Panc1 (cell line): ENCODE results near the gene MMP21. TPM values are rescaled to one million over a fixed set of nuclear protein-coding genes. Genes with fewer than 3 reads are reported as not detected.

Experiments
- ATAC-seq: fragments of 200-7000 bp; cut with Tn5 transposase; 2 replicates; pipeline ENCODE4 v1.9.1; 2020; ENCODE audit warnings: mild to moderate bottlenecking, moderate library complexity
- BruUV-seq: library from RNA; stranded (reverse); fragments of 400-500 nt; replicated peaks from 2 replicates; lab custom pipeline; 2021; lab: Mats Ljungman, UMichigan
- CTCF ChIA-PET: fragments of 300-600 bp; sonication (Branson Sonifier 250); formaldehyde crosslinking; loops from one replicate; lab custom pipeline; 2022; ENCODE audit warnings: antibody characterized with exemption; lab: Charles Lee
- POLR2A ChIA-PET: fragments of 300-600 bp; sonication (Branson Sonifier 250); formaldehyde crosslinking; loops from one replicate; lab custom pipeline; 2022; ENCODE audit warnings: antibody characterized with exemption; lab: Charles Lee
- DNase-seq: peaks from one replicate; pipeline ENCODE4 v3.0.0-alpha.2; 2010; ENCODE audit warnings: low read depth, low spot score
- H3K27ac ChIP-seq: 2 replicates; pipeline ENCODE4 v1.5.1; 2011; ENCODE audit warnings: mild to moderate bottlenecking, low read length, inconsistent platforms
- H3K27me3 ChIP-seq: fragments of 200-500 bp; sonication (Bioruptor generic); 2 replicates; pipeline ENCODE4 v1.6.0; 2014; ENCODE audit warnings: low read length, inconsistent platforms; ENCODE audit not compliant: control insufficient read depth, insufficient read depth
- H3K36me3 ChIP-seq: fragments of 200-500 bp; sonication (Bioruptor generic); 2 replicates; pipeline ENCODE4 v1.5.1; 2014; ENCODE audit warnings: inconsistent platforms, mild to moderate bottlenecking, low read length, moderate library complexity; ENCODE audit not compliant: control insufficient read depth, insufficient read depth
- H3K4me1 ChIP-seq: 2 replicates; pipeline ENCODE4 v1.5.1; 2011; ENCODE audit warnings: inconsistent platforms, mild to moderate bottlenecking, low read length, moderate library complexity; ENCODE audit not compliant: control insufficient read depth, insufficient read depth
- H3K4me3 ChIP-seq, 2 experiments: 2 replicates each; pipeline ENCODE4 v1.5.1; 2011 to 2012; ENCODE audit warnings: low read depth in 2 of 2, low read length in 2 of 2, mild to moderate bottlenecking in 2 of 2, inconsistent platforms in 1 of 2, moderate library complexity in 1 of 2
- H3K9me3 ChIP-seq: fragments of 200-500 bp; sonication (Bioruptor generic); 2 replicates; pipeline ENCODE4 v1.5.1; 2014; ENCODE audit warnings: low read depth, mild to moderate bottlenecking, inconsistent platforms, low read length, moderate library complexity; ENCODE audit not compliant: control insufficient read depth, insufficient read depth
- POLR2AphosphoS5 ChIP-seq: IDR thresholded peaks from 2 replicates; pipeline ENCODE4 v1.6.1; 2012; ENCODE audit warnings: mild to moderate bottlenecking, low read depth, low read length, moderate library complexity
- SIN3A ChIP-seq: IDR thresholded peaks from 2 replicates; pipeline ENCODE4 v1.6.1; 2012; ENCODE audit warnings: low read depth, mild to moderate bottlenecking, low read length, moderate library complexity, borderline replicate concordance; ENCODE audit not compliant: insufficient read depth
- TCF7L2 ChIP-seq: IDR thresholded peaks from 2 replicates; pipeline ENCODE4 v1.6.1; 2011; ENCODE audit warnings: mild to moderate bottlenecking, low read depth, low read length, inconsistent platforms
- in situ Hi-C: cut with HindIII; loops from 2 replicates; pipeline ENCODE4 v1.10.0; 2016; ENCODE audit warnings: low sequenced_read_pairs, low pct_unique_long_range_greater_than_20kb
- intact Hi-C: fragments of 100-400 bp; cut with micrococcal nuclease; formaldehyde crosslinking; loops from one replicate; pipeline ENCODE4 v1.10.0; 2022; ENCODE audit not compliant: unreplicated experiment
- total RNA-seq: library from RNA; stranded (reverse); gene quantifications from one replicate; pipeline ENCODE4 v1.2.1, GENCODE V29; 2021; ENCODE audit not compliant: unreplicated experiment
- TF ChIP-seq, protein P1 (sequence below): fragments of 450-650 bp; IDR thresholded peaks from 2 replicates; pipeline ENCODE4 v1.5.1; 2017; ENCODE audit warnings: mild to moderate bottlenecking
- TF ChIP-seq, protein P2 (sequence below), 2 experiments: IDR thresholded peaks; 2 replicates each; pipeline ENCODE4 v1.6.1; 2011 to 2012; ENCODE audit warnings: low read depth in 2 of 2, control low read depth in 1 of 2, low read length in 1 of 2, mild to moderate bottlenecking in 1 of 2, moderate library complexity in 1 of 2; ENCODE audit not compliant: insufficient read depth in 1 of 2

Gene MMP21
- total RNA-seq, 1 experiment from 2014 or later: not detected

DNA sequence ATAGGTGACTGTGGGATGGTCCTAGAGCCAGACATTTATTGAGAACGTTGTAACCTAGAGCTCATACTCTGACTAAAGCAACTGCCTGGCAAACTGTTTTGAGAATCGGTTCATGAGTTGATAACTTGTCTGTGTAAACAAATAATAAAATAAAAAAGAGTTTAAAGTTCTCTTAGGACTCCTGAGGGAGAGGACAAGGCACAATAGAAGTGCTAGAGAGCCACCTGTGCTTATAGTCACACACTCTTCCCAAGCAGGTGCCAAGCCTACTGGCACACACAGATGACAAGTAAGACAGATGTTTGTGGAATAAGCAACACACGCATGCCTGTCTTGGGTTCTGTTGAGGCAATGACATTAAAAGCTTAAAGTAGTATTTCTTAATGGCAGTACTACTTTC lies 48.2 kb downstream of the MMP21 start:
- no peaks in the 10 kb centered on the region for H3K9me3 ChIP-seq
- DNase-seq: no peak
- H3K4me3 ChIP-seq: no peak overlapping the region
- CTCF ChIA-PET: no interaction called here
- intact Hi-C loops: no loop called here
- POLR2A ChIA-PET: interaction anchor here (0.6 kb wide), 1 partner anchor 162 kb away, joined by 6 read pairs; no protein-coding TSS in a partner anchor
- H3K27me3 ChIP-seq: no peaks in the 10 kb centered on the region
- no peak for ATAC-seq
- peaks cover 85% of the 10 kb centered on the region for H3K36me3 ChIP-seq
- in situ Hi-C loops: no loop called here
- BruUV-seq: no TSS peak
- TF ChIP-seq, protein P1, sequence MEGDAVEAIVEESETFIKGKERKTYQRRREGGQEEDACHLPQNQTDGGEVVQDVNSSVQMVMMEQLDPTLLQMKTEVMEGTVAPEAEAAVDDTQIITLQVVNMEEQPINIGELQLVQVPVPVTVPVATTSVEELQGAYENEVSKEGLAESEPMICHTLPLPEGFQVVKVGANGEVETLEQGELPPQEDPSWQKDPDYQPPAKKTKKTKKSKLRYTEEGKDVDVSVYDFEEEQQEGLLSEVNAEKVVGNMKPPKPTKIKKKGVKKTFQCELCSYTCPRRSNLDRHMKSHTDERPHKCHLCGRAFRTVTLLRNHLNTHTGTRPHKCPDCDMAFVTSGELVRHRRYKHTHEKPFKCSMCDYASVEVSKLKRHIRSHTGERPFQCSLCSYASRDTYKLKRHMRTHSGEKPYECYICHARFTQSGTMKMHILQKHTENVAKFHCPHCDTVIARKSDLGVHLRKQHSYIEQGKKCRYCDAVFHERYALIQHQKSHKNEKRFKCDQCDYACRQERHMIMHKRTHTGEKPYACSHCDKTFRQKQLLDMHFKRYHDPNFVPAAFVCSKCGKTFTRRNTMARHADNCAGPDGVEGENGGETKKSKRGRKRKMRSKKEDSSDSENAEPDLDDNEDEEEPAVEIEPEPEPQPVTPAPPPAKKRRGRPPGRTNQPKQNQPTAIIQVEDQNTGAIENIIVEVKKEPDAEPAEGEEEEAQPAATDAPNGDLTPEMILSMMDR: no peak
- TF ChIP-seq TCF7L2 (no peak), SIN3A (no peak), POLR2AphosphoS5 (no peak)
- TF ChIP-seq, protein P2, sequence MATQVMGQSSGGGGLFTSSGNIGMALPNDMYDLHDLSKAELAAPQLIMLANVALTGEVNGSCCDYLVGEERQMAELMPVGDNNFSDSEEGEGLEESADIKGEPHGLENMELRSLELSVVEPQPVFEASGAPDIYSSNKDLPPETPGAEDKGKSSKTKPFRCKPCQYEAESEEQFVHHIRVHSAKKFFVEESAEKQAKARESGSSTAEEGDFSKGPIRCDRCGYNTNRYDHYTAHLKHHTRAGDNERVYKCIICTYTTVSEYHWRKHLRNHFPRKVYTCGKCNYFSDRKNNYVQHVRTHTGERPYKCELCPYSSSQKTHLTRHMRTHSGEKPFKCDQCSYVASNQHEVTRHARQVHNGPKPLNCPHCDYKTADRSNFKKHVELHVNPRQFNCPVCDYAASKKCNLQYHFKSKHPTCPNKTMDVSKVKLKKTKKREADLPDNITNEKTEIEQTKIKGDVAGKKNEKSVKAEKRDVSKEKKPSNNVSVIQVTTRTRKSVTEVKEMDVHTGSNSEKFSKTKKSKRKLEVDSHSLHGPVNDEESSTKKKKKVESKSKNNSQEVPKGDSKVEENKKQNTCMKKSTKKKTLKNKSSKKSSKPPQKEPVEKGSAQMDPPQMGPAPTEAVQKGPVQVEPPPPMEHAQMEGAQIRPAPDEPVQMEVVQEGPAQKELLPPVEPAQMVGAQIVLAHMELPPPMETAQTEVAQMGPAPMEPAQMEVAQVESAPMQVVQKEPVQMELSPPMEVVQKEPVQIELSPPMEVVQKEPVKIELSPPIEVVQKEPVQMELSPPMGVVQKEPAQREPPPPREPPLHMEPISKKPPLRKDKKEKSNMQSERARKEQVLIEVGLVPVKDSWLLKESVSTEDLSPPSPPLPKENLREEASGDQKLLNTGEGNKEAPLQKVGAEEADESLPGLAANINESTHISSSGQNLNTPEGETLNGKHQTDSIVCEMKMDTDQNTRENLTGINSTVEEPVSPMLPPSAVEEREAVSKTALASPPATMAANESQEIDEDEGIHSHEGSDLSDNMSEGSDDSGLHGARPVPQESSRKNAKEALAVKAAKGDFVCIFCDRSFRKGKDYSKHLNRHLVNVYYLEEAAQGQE (IDR thresholded peaks at IDR 0.05; ENCODE audit: insufficient read depth in 1 of 2, low read depth in 2 of 2, low read length in 1 of 2): no peak
- no peaks in the 10 kb centered on the region for H3K4me1 ChIP-seq
- H3K27ac ChIP-seq: no peak overlapping the region

GRCh38 chr10:125726914-125727313 lies 48.7 kb downstream of the MMP21 start:
- intact Hi-C loops: no loop called here
- H3K27ac ChIP-seq: no peak overlapping the region
- ATAC-seq (no peak), DNase-seq (no peak)
- no peak overlapping the region for H3K4me3 ChIP-seq
- POLR2A ChIA-PET: interaction anchor here (0.6 kb wide), 1 partner anchor 161 kb away, joined by 6 read pairs; no protein-coding TSS in a partner anchor
- no TSS peak for BruUV-seq
- CTCF ChIA-PET: no interaction called here
- no peaks in the 10 kb centered on the region for H3K9me3 ChIP-seq
- H3K36me3 ChIP-seq: peaks cover 90% of the 10 kb centered on the region
- H3K4me1 ChIP-seq: no peaks in the 10 kb centered on the region; the same call in 1 of the 2 replicates
- in situ Hi-C loops: no loop called here
- no peaks in the 10 kb centered on the region for H3K27me3 ChIP-seq
- TF ChIP-seq, protein P2 (IDR thresholded peaks at IDR 0.05; ENCODE audit: insufficient read depth in 1 of 2, low read depth in 2 of 2, low read length in 1 of 2): no peak
- no peak for TF ChIP-seq POLR2AphosphoS5
- TF ChIP-seq TCF7L2: no peak
- TF ChIP-seq, protein P1: no peak
- TF ChIP-seq SIN3A: no peak
